SU-DHL-6 (cell line): Measurements from ENCODE around the gene DGKB.

Source experiments
- EZH2phosphoT487 ChIP-seq: fragments of 200-600 bp; sonication (generic), shearing (Covaris generic); conservative IDR thresholded peaks from 2 replicates; pipeline ENCODE4 v1.6.1; 2018; ENCODE audit warnings: mild to moderate bottlenecking, antibody characterized with exemption, low read length, moderate library complexity, mixed read lengths
- TF ChIP-seq, protein P1 (sequence below): fragments of 200-600 bp; sonication (generic); IDR thresholded peaks from one replicate; pipeline ENCODE4 v1.5.1; 2017; ENCODE audit warnings: antibody characterized with exemption, mild to moderate bottlenecking, low read length, moderate library complexity; ENCODE audit not compliant: insufficient read depth, poor library complexity, severe bottlenecking

DNA sequence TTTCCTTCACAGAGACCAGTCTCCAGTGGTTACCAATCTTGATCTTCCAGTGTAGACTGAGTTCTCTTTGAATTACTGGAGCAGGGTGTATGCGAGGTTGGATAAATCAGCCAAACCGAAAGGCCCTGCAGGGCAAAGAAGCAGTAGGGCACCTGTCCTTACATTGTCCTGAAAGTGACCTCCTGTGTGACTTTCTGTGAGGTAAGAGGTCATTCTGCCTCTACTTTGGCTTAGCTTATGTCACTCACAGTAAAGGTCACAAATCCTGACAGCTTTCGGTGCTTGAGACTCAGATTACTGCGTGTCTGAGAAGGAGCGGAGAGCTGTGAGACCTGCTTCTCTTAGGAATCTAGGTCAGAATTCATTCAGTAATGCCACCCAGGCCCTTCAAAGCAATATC lies 660.4 kb downstream of the DGKB start:
- TF ChIP-seq, protein P1, sequence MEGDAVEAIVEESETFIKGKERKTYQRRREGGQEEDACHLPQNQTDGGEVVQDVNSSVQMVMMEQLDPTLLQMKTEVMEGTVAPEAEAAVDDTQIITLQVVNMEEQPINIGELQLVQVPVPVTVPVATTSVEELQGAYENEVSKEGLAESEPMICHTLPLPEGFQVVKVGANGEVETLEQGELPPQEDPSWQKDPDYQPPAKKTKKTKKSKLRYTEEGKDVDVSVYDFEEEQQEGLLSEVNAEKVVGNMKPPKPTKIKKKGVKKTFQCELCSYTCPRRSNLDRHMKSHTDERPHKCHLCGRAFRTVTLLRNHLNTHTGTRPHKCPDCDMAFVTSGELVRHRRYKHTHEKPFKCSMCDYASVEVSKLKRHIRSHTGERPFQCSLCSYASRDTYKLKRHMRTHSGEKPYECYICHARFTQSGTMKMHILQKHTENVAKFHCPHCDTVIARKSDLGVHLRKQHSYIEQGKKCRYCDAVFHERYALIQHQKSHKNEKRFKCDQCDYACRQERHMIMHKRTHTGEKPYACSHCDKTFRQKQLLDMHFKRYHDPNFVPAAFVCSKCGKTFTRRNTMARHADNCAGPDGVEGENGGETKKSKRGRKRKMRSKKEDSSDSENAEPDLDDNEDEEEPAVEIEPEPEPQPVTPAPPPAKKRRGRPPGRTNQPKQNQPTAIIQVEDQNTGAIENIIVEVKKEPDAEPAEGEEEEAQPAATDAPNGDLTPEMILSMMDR = no peak
- TF ChIP-seq EZH2phosphoT487 = no peak
